ENCODE results near the gene PLPPR5.
"Not testable (repeated sequence)": the region's sequence is repeated elsewhere in the genome, so short reads cannot be mapped to it uniquely, and the experiment has no call there.

The PLPPR5 gene

GRCh38 chr1:98908980-98909379 is 95.7 kb downstream of the PLPPR5 start:
- no peak for DNase-seq

DNA sequence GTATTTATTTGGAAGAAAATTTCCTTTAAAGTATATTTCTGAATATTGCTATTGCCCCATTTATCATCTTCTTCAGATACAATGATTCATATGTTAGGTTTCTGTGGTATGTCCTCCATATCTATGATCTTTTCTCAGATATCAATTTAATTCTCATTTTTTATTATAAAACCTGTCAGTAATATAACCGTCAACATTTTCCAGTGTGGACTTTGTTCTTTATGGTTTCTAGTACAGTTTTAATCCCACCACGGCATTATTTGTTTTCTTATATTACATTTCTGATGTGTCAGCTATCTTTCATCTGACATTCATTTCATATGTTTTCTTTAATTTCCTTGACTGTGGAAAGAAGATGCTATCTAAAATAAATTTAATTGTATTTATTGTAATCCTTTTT is 97.9 kb downstream of the PLPPR5 start:
- DNase-seq, result no peak

GRCh38 chr1:98906361-98906760 is 98.3 kb downstream of the PLPPR5 start:
- DNase-seq, result no peak

DNA sequence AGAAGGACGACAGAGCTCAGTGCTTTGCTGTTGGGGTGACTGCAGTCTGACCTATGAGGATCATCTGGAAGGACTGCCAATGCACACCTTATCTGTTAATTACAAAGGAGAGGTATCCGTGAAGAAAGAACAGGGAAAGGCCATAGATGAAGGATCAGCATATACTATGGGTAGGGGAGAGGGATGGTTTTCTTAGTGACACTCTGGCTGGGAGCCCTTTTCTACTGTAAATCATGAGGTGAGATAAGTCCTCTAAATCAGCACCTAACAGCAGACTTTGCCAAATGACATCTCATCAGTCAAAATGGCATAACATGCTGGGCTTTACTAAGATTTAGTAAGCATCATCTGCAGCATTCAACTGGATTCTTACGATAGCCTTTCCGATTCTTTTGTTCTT is 100.0 kb downstream of the PLPPR5 start:
- no peak for DNase-seq

DNA sequence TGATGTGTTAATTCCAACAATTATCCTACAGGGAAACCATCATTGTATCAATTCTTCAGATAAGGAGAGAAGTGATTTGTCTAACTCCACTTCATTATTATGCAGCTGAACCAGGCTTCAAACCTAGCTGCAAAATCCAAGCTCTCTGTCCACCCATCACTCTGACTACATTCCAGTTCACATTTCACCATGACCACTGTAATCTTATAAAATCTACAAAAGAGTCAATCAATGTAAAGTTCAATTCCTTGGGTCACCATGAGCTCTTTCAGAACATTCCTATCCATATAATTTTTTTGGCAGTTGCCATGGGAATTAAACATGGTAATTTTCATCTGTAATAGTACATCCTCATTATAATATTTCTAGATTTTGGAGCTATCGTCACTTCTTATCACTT is 100.9 kb downstream of the PLPPR5 start:
- no peak for DNase-seq

- DNase-seq, result no peak
Observed at GRCh38 chr1:98903261-98903660, 101.4 kb downstream of the PLPPR5 start.

GRCh38 chr1:98898940-98899339 is 105.7 kb downstream of the PLPPR5 start:
- no peak for DNase-seq

- DNase-seq, result no peak
Observed at GRCh38 chr1:98897479-98897878, 107.2 kb downstream of the PLPPR5 start.

DNA sequence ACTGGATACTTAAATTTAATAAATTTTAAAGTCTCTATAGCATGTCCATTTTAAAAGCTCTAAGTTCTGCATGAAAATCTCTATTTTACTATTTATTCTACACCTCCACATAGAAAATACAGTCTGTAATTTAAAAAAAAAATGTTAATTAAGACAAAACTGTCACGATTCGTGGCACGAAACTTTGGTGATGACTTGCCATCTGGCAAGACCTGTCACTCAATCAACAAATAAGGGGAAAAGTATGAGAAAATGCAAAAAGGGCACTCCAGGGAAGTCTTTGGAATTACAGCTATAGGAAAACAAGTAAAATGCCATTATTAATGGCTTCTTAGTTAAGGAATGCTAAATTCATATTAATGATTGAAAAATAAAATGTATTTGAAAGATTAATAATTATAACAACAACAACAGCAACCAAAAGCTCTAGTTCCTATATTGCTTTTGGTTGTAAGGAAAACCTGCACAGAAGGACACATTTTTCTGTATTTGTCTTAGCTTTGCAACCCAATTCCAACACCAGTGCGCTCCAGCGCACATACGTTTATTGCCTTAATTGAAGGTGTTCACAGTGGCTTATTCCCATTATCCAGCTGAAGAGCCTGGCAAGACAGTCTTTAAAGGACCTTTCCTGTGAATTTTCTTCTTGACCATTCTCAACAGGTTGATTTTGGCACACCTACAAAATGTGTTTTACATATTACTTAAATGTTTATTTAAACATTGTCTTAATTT is 107.8 kb downstream of the PLPPR5 start:
- peak; percentile 1 for DNase-seq

DNA sequence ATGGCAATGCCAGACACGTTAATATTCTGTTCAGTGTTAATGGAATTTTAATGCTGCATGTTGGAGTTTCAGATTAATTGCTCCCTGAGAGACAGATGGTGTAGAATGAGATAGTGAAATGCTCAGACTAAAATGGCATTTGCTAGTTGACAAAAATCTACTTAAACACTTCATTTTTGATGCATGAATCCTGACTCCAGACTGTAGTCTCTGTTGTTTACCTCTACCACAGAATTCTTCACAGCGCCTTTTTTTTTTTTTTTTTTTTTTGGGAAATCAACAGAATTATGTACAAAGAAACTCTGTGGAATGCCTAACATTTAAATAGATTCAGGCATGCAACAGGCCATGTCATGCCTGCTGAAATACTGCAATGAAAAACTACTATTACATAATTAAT is 111.3 kb downstream of the PLPPR5 start:
- no peak for DNase-seq

DNA sequence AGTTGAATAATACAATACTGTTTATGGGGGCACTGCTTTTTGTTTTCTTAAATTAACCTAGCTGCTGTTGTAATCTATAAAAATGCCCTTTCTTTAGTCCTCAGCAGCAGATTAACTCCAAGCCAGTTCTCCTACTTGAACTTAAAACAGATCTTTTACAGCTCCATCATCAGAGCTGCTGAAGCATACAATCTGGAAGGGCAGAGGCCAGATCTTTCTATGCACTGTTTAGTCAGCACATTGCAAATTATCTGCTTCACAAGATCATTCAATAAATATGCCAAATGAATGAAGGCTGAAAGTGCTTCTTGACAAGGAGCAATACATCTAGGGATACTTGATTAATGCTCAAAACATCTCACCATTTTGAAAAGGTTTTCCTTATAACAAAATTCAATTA is 115.8 kb downstream of the PLPPR5 start:
- DNase-seq, result no peak

GRCh38 chr1:98887507-98887906 is 117.2 kb downstream of the PLPPR5 start:
- DNase-seq, result no peak

GRCh38 chr1:98884864-98885263 is 119.8 kb downstream of the PLPPR5 start:
- DNase-seq, result no peak

DNA sequence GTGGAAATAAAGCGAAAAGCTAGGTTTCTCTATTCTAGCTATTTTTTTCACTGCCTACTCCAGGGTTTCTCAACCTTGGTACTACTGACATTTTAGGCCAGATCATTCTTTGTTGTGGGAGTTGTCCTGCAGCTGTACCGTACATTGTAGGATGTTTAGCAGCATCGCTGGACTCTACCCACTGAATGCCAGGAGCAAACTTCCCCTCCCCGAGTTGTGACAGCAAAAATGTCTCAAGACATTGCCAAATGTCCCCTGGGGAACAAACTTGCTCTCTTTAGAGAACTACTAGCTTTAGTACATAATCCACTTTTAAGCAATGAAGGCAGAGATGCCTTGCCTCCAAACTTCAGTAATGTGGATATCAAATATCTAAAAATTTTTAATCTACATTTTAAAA is 122.8 kb downstream of the PLPPR5 start:
- no peak for DNase-seq

DNA sequence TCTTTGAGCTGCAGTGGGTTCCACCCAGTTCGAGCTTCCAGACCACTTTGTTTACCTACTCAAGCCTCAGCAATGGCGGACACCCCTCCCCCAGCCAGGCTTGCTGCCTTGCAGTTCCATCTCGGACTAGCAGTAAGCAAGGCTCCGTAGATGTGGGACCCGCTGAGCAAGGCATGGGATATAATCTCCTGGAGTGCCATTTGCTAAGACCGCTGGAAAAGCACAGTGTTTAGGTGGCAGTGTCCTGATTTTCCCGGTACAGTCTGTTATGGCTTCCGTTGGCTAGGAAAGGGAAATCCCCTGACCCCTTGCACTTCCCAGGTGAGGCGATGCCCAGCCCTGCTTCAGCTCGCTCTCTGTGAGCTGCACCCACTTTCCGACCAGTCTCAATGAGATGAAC is 123.4 kb downstream of the PLPPR5 start:
- DNase-seq, result not testable (repeated sequence)

GRCh38 chr1:98874828-98875227 is 129.8 kb downstream of the PLPPR5 start:
- DNase-seq, result no peak

GRCh38 chr1:98870959-98871903 is 133.4 kb downstream of the PLPPR5 start:
- DNase-seq, result no peak

DNA sequence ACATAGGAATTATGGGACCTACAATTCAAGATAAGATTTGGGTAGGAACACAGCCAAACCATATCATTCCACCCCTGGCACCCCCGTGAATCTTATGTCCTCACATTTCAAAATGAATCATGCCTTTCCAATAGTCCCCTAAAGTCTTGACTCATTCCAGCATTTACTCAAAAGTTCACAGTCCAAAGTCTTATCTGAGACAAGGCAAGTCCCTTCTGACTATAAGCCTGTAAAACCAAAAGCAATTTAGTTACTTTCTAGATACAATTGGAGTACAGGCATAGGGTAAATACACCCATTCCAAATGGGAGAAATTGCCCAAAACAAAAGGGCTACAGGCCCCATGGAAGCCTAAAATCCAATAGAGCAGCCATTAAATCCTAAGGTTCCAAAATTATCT is 138.9 kb downstream of the PLPPR5 start:
- no peak for DNase-seq

DNA sequence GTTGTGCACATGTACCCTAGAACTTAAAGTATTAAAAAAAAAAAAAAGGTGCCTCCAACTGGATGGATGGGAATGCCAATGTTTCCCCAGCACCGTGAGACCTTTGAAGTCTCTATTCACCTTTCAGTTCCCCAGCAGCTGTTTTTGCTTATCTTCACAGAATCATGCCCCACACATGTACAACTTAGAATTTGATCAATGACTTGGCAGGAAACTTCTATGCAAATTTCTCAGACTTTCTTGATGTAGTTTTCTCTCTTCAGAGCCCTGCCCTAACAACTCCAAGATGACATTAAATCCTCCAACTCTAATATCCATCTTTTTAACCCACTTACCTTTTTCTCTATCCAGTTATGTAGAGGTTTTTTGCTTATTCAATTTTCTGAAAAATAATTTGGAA is 144.3 kb downstream of the PLPPR5 start:
- DNase-seq, result no peak

DNA sequence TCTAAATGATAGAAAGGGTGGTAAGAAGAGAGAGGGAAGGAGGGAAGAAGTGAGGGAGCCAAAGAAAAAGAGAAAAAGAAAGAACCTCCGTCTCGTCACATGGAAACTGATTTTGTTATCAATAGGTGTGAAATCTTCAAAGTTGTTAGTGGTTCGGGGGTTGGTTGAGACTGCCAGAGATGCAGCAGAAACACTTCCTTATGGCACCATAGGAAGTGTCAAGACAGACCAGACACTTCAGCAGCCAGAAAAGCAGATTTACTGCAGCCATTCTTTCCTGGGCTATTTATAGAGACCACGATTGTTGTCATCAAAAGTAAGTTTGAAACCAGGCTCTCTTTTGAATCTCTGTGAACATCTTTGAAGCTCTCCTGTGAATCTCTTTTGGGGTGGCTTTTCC is 150.5 kb downstream of the PLPPR5 start:
- no peak for DNase-seq

- DNase-seq, result no peak
Observed at GRCh38 chr1:98849969-98850636, 154.6 kb downstream of the PLPPR5 start.

DNA sequence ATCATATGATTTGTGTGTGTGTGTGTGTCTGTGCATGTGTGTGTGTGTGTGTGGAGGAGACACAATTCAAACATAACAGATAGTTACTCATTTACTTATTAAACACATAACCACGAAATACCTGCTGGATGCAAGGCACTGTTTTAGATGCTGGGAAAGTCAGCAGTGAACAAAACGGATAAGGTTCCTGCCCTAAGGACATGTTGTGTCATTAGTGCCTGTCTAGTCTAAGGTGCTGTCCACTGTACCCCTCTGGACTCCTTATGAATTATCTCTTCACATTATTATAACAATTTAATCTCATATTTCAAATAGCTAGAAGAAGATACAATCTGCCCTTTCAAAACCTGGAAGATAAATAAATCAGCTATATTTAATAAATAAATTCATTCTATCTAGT is 162.4 kb downstream of the PLPPR5 start:
- DNase-seq, result no peak

Data from NCI-H69 (cell line).